ENCODE measurements around the gene SCNN1A. TPM values are rescaled to one million over a fixed set of nuclear protein-coding genes. Genes with fewer than 3 reads are reported as not detected.

Gene SCNN1A
- total RNA-seq, 1 donor from 2014 or later = 1.2 TPM

- no peak within 1 kb of the TSS for H3K4me3 ChIP-seq
- peaks cover 4% of the 10 kb centered on the region for H3K27me3 Mint-ChIP-seq (ENCODE audit: insufficient read depth, low read depth)
- no peaks in the 10 kb centered on the region for H3K36me3 Mint-ChIP-seq
- peak within 1 kb of the TSS; percentile 100 for H2AFZ ChIP-seq (replicated peaks)
- peak within 1 kb of the TSS; percentile 42 for H3K27ac Mint-ChIP-seq
- H3K4me3 Mint-ChIP-seq = no peak within 1 kb of the TSS
- H3K79me2 ChIP-seq (ENCODE audit: low read depth) = no peaks in the 10 kb centered on the region
- no peaks in the 10 kb centered on the region for H3K9me3 ChIP-seq (ENCODE audit: low read depth)
- H3K36me3 ChIP-seq = no peaks in the 10 kb centered on the region
- no peak within 1 kb of the TSS for H3K4me2 ChIP-seq
- peaks cover 25% of the 10 kb centered on the region for H3K4me1 Mint-ChIP-seq
- peaks cover 17% of the 10 kb centered on the region for H3F3A ChIP-seq (ENCODE audit: low read depth)
- TF ChIP-seq EZH2 (IDR thresholded peaks at IDR 0.05) (no peak), EZH2phosphoT487 (IDR thresholded peaks at IDR 0.05) (no peak), CTCF (IDR thresholded peaks at IDR 0.05) (no peak)
- peaks cover 20% of the 10 kb centered on the region for H3K27me3 ChIP-seq
- no peaks in the 10 kb centered on the region for H3K9me3 Mint-ChIP-seq
- H3K9ac ChIP-seq = no peak within 1 kb of the TSS
- H4K20me1 ChIP-seq (ENCODE audit: low read depth) = no peaks in the 10 kb centered on the region
- H3K4me1 ChIP-seq = peaks cover 25% of the 10 kb centered on the region
- DNase-seq (ENCODE audit: low spot score) = peak; percentile 49
- no peak within 1 kb of the TSS for H3K27ac ChIP-seq
Observed at GRCh38 chr12:6383572-6384498, 8.5 kb upstream of the SCNN1A start, which contains the start of gene LTBR. Gene LTBR, plus strand, starts transcription at chr12:6384162. Its CDS starts 197 bp downstream, at chr12:6384359.

- no peak overlapping the region for H3K27ac Mint-ChIP-seq
- no peaks in the 10 kb centered on the region for H4K20me1 ChIP-seq (ENCODE audit: low read depth)
- TF ChIP-seq CTCF (IDR thresholded peaks at IDR 0.05) = no peak
- no peak for TF ChIP-seq EZH2phosphoT487 (IDR thresholded peaks at IDR 0.05)
- no peak for TF ChIP-seq EZH2 (IDR thresholded peaks at IDR 0.05)
- peaks cover 25% of the 10 kb centered on the region for H3K4me1 ChIP-seq
- peak overlapping the region; percentile 69 for H2AFZ ChIP-seq (replicated peaks)
- no peaks in the 10 kb centered on the region for H3K9me3 Mint-ChIP-seq
- peaks cover 20% of the 10 kb centered on the region for H3K27me3 ChIP-seq
- peaks cover 17% of the 10 kb centered on the region for H3F3A ChIP-seq (ENCODE audit: low read depth)
- H3K36me3 Mint-ChIP-seq = no peaks in the 10 kb centered on the region
- H3K9ac ChIP-seq = no peak overlapping the region
- no peak overlapping the region for H3K4me3 Mint-ChIP-seq
- no peak overlapping the region for H3K4me3 ChIP-seq
- no peaks in the 10 kb centered on the region for H3K79me2 ChIP-seq (ENCODE audit: low read depth)
- no peaks in the 10 kb centered on the region for H3K9me3 ChIP-seq (ENCODE audit: low read depth)
- H3K4me1 Mint-ChIP-seq = peaks cover 30% of the 10 kb centered on the region
- no peak for DNase-seq (ENCODE audit: low spot score)
- H3K36me3 ChIP-seq = no peaks in the 10 kb centered on the region
- peaks cover 4% of the 10 kb centered on the region for H3K27me3 Mint-ChIP-seq (ENCODE audit: insufficient read depth, low read depth)
- H3K27ac ChIP-seq = no peak overlapping the region
- H3K4me2 ChIP-seq = no peak overlapping the region
Observed at GRCh38 chr12:6382982-6383381, 7.6 kb upstream of the SCNN1A start.

- Histone ChIP-seq H3K27me3 (peaks cover 20% of the 10 kb centered on the region), H3K79me2 (ENCODE audit: low read depth) (no peaks in the 10 kb centered on the region), H3K9me3 (ENCODE audit: low read depth) (no peaks in the 10 kb centered on the region), H3K9ac (no peak overlapping the region), H4K20me1 (ENCODE audit: low read depth) (no peaks in the 10 kb centered on the region), H3K4me3 (no peak overlapping the region), H3K27ac (no peak overlapping the region), H2AFZ (replicated peaks) (peak overlapping the region; percentile 69), H3K4me1 (peaks cover 31% of the 10 kb centered on the region), H3F3A (ENCODE audit: low read depth) (peaks cover 22% of the 10 kb centered on the region), H3K4me2 (peak overlapping the region; percentile 16), H3K36me3 (no peaks in the 10 kb centered on the region)
- Mint-ChIP-seq H3K27ac (peak overlapping the region; percentile 68), H3K9me3 (no peaks in the 10 kb centered on the region), H3K4me1 (peaks cover 34% of the 10 kb centered on the region), H3K4me3 (no peak overlapping the region), H3K27me3 (ENCODE audit: insufficient read depth, low read depth) (peaks cover 4% of the 10 kb centered on the region), H3K36me3 (no peaks in the 10 kb centered on the region)
- no peak for TF ChIP-seq CTCF (IDR thresholded peaks at IDR 0.05)
- peak; percentile 40 for DNase-seq (ENCODE audit: low spot score)
Observed at GRCh38 chr12:6382371-6382770, 7.0 kb upstream of the SCNN1A start.
